ENCODE results near the gene COPG1. TPM values are rescaled to one million over a fixed set of nuclear protein-coding genes. Genes with fewer than 3 reads are reported as not detected.

The COPG1 gene
- total and polyA plus RNA-seq, 2 of the 13 experiments (the other 11 are each of a cell fraction or from before 2014, with no cell fraction given) = 98.6 to 166 TPM

DNA sequence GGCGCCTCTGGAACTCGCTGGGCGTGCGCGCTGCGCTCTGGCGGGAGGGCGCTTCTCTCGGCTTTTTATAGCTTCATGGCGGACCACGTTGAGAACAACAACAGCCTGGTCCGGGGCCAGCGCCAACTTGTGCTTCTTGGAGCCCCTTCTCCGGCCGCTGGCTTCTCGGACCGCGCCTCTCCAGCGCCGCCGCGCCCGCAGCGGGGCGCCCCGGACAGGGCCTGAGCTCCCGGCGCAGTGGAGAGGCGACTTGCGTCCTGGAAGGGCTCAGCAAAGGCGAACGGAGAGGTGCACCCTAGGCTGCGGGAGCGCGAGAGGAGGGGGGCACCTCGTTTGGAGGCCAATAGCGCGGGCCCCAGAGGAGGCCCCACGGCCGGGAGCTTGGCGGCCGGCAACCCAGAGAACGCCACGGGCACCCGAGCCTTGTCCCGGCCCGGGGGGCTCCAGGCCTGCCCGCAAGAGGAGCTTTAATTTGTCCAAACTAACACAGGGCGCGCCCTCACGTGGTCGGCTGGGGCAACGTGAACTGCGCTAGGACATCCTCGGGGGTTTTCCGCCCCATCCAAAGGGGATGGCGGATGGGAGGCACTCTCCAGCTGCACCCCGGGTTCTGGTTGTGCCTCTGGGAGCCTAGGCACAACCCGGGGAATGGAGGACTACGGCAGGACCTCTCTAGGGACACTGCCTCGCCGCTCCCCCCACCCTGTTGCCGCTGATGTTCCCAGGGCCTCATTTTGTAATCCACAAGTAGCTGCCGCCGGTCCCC is 67.0 kb downstream of the COPG1 start (continued):
- TF ChIP-seq MLXIP (CRISPR knock-in tag; IDR thresholded peaks at IDR 0.05; ENCODE audit: borderline replicate concordance) (no peak), HOXA3 (CRISPR knock-in tag; IDR thresholded peaks at IDR 0.05) (peak; percentile 73), HOXA5 (CRISPR knock-in tag; IDR thresholded peaks at IDR 0.05) (peak; percentile 83), ELF1 (CRISPR knock-in tag; IDR thresholded peaks at IDR 0.05) (0 out of 2 replicates have a peak, but pooled peaks have one; percentile 29), HNF1B (CRISPR knock-in tag; IDR thresholded peaks at IDR 0.05) (peak; percentile 54), KDM5A (IDR thresholded peaks at IDR 0.05; ENCODE audit: borderline replicate concordance, low read length) (peak; percentile 99), MZF1 (CRISPR knock-in tag; IDR thresholded peaks at IDR 0.05; ENCODE audit: borderline replicate concordance) (no peak), BCL3 (CRISPR knock-in tag; IDR thresholded peaks at IDR 0.05) (peak; percentile 47), PRMT3 (CRISPR knock-in tag; IDR thresholded peaks at IDR 0.05; ENCODE audit: borderline replicate concordance, low read depth) (peak; percentile 70), TSC22D2 (CRISPR knock-in tag; IDR thresholded peaks at IDR 0.05; ENCODE audit: borderline replicate concordance) (peak; percentile 26; the same call in 1 of the 2 replicates), ZNF337 (CRISPR knock-in tag; IDR thresholded peaks at IDR 0.05; ENCODE audit: borderline replicate concordance, low read depth) (peak; percentile 26; the same call in 1 of the 2 replicates), ZNF652 (CRISPR knock-in tag; IDR thresholded peaks at IDR 0.05; ENCODE audit: borderline replicate concordance, low read depth) (no peak), GATA4 (IDR thresholded peaks at IDR 0.05; ENCODE audit: borderline replicate concordance, low read depth) (no peak; the same call in 1 of the 2 replicates), NRL (CRISPR knock-in tag; IDR thresholded peaks at IDR 0.05; ENCODE audit: borderline replicate concordance) (peak; percentile 63), HNRNPL (IDR thresholded peaks at IDR 0.05; ENCODE audit: low read depth, low read length) (no peak), HCFC1 (IDR thresholded peaks at IDR 0.05; ENCODE audit: low read depth, low read length) (peak; percentile 30; the same call in 1 of the 2 replicates), ZNF713 (CRISPR knock-in tag; IDR thresholded peaks at IDR 0.05) (no peak)
- TF ChIP-seq, protein P1, sequence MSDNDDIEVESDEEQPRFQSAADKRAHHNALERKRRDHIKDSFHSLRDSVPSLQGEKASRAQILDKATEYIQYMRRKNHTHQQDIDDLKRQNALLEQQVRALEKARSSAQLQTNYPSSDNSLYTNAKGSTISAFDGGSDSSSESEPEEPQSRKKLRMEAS (IDR thresholded peaks at IDR 0.05) = peak; percentile 70
